Measurements from ENCODE around the gene ZNF385A.

GRCh38 chr12:54413284-54414190, 29.0 kb upstream of the ZNF385A start:
- TF ChIP-seq CTCF (IDR thresholded peaks at IDR 0.05) (no peak), POLR2A (IDR thresholded peaks at IDR 0.05) (no peak)
